Raji (cell line): ENCODE results near the gene PDS5B.

Source experiments
- POLR2A ChIP-seq: IDR thresholded peaks from 2 replicates; pipeline ENCODE4 v1.6.1; 2011; ENCODE audit warnings: low read depth, low read length, control low read depth; ENCODE audit not compliant: insufficient read depth

PDS5B gene

DNA sequence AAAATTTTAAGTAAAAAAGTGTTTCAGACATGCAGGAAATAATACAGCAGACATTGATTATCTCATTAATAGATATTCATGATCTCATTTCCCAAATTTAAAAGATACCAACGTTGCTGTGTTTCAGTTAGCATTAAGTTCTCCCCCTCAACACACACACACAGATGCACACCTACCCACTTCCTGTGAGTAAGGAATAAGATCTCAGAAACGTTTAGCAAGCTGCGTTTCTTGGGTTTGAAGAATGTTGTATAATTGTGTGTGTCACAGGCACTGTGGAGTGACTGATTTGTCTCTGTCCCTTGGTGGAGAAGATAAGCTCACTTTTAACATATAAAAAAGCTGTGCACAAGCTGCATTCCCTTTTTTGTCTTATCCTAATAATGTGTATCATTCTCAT, 196.8 kb downstream of the PDS5B start:
- no peak for TF ChIP-seq POLR2A

DNA sequence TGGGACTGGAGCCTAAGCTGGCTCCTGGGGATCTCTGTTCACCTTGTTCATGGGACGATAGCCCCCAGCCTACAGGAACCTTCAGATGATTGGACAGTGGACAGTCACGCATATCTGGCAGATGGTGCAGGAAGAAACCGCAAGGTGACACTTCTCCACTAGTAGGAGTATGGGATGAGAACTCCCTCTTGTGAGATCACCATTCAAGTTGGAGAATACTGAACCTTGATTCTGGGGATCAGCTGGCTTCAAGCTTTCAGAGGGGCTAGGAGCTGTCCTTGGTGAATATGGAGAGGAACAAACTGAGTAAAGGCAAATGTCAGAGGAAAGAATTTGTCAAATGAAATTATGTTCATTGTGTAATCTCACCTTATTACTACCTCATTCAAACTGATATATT, 204.5 kb downstream of the PDS5B start:
- TF ChIP-seq POLR2A = no peak

DNA sequence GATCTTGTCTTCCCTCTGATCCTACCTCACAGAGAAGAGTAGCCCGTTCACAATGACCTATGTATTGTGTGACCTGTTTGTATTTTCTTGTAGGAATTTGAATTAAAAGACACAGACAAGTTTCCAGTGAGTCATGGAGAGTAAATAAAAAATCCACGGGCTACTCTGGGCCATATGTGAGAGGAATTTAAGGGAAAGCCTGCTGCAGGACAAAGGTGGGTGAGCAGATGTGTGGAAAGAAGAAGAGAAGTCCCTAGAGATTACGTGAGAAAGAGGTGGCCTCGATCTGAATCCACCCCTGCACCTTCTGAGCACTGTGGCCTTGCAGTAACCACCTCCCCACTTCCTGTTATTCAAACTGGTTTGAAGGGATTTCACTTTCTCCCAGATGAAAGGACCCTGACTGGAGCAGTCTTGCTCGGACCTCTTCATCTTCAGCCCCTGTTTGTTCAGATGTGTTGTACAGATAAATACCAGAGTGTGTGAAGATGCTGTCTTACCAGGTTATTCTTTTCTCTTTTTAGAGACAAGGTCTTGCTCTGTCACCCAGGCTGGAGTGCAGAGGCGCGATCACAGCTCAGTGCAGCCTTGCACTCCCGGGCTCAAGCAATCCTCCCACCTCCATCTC, 205.4 kb downstream of the PDS5B start:
- no peak for TF ChIP-seq POLR2A

DNA sequence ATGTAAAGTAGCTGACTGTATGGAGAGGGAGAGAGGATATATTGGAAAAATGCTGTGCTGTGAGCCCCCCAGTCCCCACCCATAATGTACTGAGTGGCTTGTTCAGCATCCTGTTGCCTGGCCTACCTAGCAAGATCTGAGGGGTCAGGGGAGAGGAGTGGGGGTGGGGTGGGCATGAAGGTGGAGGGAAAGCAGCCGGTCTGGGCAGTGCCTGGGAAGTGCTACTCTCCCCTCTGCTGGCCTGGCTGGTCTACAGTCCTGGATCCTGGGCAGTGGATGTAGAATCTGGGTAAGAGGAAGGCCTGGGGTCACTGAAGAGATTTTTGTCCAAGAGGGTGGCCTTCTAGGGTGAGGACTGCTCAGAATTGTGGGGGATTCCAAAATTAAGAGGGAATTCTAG, 210.5 kb downstream of the PDS5B start:
- no peak for TF ChIP-seq POLR2A

DNA sequence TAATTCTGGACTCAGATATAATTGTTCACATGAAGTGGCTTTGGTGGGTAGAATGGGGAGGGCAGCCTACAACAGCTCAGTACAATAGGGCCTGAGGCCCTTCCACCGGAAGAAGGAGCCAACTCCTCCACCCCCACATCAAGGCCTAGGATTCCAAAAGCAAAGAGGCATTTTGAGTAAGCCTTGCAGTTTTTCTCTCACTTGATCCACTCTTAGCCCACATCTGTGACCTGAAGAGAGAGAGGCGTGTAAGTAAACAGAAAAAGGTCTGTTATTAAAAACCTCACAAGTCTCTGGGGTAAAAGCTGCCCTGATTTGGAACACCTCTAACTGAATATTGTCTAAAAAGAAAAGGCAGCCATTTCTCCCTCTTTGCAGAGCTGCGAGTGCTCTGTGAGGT, 215.9 kb downstream of the PDS5B start:
- no peak for TF ChIP-seq POLR2A

DNA sequence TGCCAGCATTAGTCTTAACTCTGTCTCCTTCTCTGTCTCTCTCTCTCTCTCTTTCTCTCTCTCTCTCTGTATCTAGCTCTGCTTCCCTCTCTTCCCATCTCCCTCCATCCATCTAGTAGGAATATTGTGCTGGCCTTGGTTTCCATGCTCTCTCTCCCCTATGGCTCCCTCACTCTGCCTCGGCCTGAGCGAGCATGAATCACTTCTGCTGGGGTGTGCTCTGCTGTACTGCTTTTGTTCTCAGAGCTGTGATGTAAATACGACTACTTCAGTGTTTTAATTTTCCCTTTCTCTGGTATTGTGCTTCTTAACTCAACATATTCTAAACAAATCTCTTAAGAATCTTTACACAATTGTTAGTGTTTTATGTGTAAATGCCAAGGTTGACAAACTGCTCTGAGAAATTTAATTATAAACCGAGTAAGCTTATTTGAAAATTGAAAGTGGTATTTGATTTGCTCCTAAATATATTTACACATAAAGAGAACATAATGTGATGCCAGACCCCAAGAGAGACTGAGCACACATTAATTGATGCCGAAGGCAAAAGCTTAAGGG, 218.5 kb downstream of the PDS5B start:
- no peak for TF ChIP-seq POLR2A

DNA sequence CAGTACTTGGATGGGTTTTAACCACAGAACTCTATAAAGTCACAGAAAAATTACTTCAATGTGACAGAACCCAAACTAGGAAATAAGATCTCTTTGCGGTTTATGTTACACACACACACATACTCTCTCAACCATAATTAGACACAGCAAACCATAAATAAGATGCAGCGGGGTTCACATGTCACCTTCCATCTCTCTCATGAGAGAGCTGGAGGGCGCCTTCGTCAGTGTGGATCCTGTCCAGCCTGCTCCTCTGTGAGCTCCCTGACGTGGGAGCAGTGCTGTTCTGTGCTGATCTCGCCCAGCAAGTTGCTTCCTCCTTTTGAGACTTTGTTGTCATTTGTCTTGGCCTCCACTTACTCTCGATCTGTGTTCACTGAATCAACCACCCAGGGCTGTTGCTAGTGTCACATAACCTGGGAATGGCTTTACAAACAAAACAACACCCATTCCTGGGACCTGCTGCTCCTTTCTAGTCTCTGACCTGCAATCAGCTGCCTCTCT, 225.1 kb downstream of the PDS5B start:
- TF ChIP-seq POLR2A = no peak

DNA sequence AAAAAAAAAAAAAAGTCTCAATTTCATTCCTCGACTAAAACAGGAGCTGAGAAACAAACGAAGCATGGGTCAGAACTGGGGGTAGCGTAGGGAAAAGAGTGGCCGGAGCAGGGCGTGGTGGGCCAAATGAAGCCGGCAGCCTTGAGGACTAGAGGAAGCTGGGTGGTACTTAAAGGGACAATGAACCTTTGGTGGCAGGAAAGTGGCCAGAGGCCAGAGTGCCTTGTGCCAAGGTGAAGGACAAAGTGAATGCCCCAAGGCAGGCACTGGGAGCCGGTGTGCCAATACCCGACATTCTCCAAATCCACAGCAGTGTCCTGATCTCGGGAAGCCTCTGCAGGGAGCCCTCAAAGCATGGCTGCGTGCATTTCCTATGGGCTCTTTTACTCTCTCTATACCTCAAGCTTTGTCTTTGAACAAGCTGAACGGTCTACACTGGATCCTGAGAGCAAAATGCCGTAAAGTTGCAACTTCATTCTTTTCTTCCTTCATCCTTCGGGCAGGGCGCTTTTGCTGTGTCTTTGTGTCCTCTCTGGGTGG, 235.0 kb downstream of the PDS5B start:
- TF ChIP-seq POLR2A = no peak

DNA sequence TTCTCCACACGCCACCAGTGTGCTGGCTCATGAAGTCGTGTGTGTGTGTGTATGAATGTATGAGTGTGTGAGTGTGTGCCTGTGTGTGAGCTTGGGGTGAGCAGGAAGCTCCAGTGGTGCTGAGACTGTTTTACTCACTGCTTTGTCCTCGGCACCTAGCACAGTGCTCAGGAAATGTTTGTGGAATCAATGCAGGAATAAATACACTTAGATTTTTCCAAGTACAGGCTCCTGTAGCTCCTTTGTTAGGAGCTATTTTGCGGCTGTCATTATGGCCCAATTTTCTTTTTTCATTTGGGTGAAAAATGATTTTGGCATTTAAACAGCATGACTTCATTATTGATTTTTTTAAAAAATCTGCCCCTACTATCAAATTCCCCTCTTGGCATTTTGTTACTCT, 236.5 kb downstream of the PDS5B start:
- TF ChIP-seq POLR2A = no peak

DNA sequence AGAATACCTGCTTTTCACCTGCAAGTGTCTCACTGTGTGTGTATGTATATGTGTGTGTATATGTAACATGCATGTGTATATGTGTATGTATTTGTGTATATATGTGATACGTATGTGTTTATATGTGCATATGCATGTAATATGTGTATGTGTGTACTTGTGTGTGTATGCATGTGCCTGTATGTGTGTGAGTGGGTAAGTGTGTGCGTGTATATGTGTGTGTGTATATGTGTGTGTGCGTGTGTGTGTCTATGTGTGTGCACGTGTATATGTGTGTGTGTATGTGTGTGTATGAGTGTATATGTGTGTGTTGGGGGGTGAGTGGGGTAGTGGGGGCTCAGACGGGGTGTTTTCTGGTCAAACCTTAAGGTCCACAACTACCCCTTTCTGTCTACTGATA, 237.3 kb downstream of the PDS5B start:
- no peak for TF ChIP-seq POLR2A

DNA sequence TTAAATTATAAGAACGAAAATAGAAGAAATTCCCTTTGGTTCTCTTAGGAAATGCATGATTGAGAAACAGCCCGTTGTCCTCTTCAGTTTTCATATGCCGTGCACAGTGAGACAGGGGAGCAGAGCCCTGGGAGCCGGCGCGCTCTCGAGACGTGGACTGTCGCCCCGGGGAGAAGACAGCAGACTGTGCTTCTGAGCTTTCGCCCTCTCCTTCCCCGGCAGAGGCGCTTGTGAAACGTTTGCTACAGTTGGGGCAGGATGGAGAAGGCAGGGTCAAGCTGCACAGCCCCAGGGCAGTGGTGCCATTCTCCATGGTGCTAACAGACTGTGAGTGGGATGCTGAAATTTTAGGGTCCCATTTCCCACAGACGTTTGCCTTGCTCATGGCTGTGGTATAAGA, 237.8 kb downstream of the PDS5B start:
- TF ChIP-seq POLR2A = no peak

DNA sequence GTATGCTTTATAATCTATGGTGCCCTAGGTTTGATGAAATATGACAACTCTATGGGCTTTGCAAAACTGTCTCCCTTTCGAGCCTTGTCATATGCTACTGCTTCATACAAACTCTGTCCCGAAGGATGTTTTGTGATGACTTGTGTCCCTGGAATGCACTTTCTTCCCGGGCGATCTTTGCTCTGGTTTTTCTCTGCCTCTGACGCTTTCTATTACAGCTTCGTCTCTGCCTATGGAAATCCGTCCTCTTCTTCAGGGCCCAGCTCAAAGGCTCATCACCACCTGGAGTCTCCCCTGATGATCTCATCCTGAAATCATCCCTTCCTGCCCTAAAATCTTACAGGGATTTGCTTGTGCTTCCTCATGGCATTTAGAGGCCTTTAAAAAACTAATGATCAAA, 238.4 kb downstream of the PDS5B start:
- no peak for TF ChIP-seq POLR2A

DNA sequence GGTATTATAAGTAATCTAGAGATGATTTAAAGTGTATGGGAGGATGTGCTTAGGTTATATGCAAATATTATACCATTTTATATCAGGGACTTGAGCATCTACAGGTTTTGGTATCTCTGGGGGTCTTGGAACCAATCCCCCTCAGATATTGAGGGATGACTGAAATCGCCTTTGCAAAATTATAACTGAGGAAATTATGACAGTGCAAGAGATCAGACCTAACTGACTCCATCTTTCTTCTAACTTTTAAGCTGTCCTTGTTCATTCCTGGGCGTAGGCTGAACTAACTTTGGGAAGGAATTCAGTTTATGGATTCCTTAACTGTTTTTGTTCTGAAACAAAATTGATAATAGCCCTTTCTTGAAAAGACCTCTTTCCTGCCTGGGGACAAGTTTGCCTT, 239.2 kb downstream of the PDS5B start:
- TF ChIP-seq POLR2A = no peak
